ENCODE data around the gene SOX13.

SOX13 gene

DNA sequence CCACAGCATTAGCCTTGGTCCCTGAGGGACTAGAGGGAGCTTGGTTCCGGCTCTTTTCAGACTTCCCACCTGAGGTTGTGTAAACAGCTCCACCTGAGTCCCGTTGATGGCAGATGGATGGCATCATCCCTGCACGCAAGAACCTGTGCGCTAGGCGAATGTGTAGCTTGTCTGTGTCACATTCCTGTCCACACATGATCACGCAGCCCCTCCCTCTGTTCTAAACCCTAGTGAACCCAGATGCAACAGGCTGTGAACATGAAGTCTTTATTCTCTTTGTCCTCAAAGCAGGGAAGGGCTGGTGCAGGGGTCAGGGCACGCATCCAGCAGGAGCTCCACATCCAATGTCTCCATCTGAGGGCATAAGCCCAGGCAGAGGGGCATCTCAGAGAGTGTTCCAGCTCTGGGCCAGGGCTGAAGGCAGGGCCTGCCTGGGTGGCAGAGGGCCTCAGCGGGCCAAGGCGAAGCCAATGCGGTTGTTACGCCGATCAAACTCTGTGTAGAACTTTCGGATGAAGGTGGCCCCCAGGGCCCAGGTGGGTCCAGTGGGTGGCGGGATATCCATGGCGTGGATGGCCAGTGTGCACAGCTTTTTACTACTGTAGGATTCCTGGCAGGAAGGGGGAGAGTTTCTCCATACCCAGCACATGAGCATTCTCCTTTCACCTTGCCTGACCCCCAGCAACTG, 81.8 kb downstream of the SOX13 start:
- no peak for DNase-seq (ENCODE audit: low read depth)

DNA sequence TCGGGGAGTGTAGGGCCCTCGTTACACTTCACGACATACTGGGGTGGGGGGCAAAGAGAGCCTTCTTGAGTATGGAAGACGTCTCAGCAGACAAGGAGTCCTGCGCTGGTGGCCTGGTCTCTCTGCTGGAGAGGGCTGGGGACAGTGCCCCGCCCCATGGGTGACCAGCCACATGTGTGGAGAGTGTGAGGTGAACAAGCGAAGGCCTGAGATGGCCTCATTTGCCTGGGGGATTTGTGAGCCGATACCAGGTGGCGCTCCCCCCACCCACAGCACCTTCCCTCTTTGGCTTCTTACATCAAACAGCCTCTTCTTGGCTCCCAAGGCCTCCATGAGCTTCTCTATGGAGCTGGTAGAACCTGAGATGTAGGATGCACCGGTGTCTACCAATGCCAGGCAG, 83.0 kb downstream of the SOX13 start:
- DNase-seq (ENCODE audit: low read depth): no peak

DNA sequence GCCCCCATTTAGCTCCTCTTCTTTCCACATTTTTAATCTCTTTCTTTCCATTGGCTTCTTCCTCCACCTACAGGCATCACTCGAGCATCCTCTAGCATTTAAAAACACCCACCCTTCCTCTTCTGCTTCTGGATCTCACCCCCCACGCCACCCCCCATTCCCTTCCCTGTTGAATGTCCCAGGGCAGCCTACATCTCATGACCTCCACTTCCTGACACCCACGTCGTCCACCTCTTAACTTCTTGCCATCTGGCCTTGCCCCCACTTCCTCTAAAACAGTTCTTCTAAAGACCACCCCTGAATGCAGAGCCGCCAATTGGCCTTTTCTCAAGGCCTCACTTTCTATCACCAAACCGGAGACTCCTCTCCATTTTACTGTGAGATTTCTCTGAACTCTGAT, 85.0 kb downstream of the SOX13 start:
- no peak for DNase-seq (ENCODE audit: low read depth)

DNA sequence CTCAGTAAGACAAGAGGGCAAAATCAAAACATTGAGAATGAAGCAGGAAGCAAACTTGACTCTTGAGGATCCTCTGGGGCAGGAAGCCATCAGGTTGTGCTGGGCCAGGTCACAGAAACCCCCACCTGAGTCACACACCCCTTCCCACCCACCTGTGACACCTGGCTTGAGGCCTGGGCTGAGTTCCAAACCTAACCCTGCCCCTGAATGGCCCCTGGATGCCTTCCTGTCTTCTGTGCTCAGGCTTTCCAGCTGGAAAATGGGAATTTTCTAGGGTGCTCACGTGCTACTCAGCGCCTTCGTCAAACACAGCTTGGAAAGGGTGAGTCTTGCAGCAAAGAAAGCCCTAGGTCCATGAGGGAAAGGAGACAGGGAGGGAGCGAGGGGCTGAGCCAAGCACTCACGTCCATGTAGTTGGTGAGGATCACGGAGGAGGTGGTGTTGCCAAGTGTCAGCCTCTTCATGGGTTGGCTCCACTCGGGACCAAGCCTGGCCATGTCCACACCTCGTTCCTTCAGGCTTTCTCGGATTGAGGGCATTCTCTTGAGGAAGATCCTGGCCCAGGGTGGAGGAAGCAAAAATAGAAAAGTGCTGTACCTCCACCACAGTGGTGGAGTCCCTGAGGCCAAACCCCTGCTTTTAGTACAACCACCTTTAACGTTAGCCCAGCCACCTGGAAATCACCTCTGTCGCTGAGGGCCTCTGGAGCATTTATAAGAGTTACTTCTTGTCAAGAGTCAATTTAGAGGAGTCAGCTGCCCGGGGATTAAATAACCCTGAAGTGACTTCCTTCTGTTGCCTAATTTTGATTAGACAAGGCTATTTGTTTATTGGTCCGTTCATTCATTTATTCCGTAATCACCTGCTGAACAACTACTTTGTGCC, 88.9 kb downstream of the SOX13 start:
- DNase-seq (ENCODE audit: low read depth): no peak

DNA sequence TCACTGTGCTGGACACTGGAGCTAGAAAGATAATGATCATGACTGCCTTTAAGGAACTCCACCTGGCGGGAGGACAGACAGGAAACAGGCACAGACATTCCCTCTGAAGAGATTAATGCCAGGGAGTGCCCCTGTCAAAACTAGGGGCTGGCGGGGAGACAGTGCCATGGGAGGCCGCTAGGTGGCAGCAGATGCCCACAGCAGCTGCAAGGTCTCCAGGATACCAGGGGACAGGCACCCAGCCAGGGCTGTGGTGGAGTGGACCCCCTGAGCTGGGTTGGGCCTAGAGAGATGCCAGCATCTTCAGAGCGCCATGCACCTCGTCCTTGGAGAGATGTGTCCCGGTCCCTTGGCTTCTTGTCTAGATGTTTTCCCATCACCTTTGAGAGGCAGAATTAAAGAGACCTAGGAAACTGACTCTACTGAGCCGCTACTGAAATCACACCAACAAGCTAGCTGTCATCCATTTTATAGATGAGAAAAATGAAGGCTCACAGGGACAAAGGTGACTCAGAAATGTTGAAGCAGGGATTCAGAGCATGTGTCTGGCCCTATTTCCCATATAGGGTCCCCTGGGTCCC, 89.7 kb downstream of the SOX13 start:
- peak; percentile 59 for DNase-seq (ENCODE audit: low read depth)

DNA sequence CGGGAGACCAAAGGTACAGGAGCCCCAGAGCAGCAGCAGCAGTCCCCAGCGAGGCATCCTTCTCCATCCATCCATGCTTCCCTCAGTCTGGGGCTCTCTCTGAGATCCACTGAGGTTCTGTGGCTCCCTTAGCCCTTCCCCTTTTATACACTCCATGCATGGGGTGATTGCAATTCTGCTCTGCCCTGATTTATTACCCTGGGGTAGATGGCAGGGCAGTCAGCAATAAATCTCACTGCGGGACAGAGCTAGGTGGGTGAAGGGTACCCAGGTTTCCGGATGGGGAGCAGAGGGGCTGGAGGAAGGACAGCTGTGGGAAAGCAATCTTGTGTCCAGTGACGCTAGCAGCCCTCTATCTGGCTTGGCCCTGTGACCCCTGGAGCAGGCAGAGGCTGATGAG, 93.3 kb downstream of the SOX13 start, which contains the start of gene REN:
Gene REN (minus strand): TSS at position 119 of the 400 bp plus-strand sequence. CDS start 44 bp downstream, at position 75.
- DNase-seq (ENCODE audit: low read depth): no peak

DNA sequence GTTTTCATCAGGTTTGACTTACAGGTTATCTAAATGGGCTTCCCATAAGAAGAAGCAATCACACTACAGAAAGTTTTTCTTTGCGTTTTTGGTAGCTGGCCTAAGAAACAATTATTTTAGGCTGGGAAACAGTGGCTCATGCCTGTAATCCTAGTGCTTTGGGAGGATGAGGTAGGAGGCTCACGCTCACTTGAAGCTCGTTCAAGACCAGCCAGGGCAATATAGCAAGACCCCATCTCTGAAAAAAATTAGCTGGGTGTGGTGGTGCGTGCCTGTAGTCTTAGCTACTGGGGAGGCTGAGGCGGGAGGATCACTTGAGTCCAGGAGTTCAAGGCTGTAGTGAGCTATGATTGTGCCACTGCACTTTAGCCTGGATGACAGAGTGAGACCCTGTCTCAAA, 94.8 kb downstream of the SOX13 start:
- DNase-seq (ENCODE audit: low read depth): no peak

DNA sequence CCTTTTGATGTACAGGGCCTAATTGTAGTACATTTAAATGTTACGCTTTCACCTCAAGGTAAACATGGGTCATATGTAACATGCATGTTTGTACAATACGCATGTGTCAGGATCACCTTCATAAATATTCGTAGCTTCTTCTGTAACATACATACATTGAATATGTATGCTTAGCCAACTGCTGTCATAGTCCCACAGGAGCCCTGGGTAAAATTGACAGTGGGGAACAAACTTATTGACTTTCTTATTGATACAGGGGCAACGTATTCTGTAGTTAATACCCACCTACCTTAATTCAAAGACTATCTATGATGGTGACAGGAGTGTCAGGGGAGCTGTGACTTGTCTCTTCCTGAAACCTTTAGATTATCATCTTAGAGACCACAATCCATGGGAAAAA, 96.9 kb downstream of the SOX13 start:
- DNase-seq (ENCODE audit: low read depth): no peak

DNA sequence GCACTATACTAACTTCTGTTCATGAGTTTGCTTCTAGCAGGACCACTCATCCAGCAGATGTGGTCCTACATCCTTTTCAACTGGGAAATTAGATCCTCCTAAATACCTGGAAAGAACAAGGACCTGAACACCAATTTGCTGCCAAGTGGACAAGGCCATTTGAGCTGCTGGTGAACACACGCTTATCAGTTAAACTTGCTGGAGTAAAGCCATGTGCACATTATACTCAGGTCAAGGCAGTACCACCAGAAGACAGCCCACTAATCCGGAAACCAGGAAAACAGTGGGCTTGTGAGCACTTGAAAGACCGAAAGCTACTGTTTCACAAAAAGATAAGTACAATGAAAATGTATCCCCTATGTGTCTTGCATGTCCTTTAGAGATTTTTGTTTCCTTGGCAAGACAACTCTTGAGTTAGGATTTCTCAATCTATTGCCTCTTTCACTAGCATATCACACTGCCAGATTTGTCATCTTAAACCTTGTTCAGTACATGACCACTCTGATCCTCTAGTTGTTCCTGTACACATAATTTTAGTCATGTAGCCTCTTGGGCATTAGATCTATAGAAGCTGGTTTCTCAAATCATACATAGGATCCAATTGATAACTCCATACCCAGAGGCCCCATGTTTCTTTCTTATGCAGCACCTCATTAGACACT, 97.7 kb downstream of the SOX13 start:
- no peak for DNase-seq (ENCODE audit: low read depth)

DNA sequence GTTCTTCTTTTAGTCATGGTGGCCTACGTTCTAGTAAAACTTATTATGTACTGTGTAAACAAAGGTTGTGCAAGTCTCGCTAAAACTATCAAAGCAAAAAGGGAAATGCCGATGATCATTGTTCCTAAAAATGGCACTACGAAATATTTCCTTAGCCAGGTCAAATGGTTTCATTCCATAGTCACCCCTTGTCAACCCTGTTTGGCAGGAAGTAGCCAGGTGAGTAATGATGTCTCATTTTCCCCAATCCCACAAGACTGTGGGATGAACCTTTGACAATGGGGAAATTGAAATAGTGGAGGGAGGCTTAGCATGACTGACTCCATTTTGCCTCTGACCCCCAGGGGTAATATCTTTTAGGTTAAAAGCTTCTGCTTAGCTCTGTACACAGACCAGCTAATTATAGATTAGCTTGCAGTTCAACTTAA, 98.8 kb downstream of the SOX13 start:
- no peak for DNase-seq (ENCODE audit: low read depth)

DNA sequence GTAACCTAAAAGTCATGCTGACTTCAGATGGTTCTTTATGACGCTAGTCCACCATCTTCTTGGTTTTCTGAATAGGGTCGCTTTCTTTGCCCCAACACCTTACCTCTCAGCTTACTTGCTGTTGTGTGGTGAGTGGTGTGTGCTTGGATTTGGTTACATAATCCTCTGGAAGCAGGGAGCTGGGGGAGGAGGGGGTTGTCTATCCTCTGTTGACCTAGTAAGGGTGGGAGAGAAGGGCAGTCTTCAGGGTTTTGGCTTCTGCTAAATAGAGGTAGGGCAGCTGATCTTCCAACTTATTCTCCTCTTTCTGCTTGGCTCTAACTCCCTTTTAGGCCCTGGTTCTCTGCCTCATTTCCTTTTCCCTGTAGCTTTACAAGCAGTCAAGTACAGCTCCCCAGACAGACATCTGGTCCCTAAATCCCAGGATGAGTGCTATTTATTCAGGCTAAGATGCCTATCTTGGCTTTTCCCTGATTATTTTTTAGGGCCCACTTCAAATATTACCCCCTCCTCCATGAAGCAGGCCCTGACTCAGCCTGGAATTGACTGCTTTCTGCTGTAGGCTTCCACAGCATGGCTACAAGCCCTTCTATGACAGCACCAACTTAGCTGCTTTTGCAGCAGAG, 99.6 kb downstream of the SOX13 start:
- no peak for DNase-seq (ENCODE audit: low read depth)

DNA sequence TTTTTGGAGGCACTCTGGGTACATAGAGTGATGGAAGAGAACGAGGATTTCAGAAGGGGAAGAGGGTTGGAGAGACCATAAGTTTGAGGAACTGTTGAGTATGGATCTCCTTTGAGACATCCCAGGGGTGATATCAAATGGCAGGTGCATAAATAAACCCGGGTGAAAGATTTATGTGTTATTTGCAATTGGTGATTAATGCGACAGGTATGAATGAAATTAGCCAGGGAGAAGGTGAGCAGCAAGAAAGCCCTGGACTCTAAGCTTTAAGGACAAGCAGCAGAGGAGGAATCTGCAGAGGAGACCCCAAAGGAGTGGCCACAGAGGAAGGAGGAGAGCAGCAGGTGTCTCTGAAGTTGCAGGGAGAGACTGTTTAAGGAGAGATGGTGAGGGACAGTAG, 102.0 kb downstream of the SOX13 start:
- no peak for DNase-seq (ENCODE audit: low read depth)

DNA sequence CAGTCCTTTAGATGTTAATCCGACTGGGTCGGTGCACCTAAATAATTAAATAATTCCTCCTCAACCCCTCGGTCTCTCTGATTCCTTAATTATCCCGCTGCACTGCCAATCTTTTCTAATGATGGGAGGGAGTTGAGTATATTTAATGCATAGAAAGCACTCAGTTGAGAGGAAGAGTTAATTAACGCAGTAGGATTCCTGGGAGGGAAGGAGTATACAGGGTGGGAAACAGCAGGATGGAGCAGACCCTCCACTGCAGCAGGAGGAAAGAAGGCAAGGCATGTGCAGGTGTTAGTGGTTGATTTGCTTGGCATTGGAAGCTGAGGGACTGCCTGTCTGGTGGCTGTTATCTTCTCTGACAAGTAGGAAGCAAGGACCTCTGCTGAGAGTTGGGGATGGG, 103.1 kb downstream of the SOX13 start:
- no peak for DNase-seq (ENCODE audit: low read depth)

DNA sequence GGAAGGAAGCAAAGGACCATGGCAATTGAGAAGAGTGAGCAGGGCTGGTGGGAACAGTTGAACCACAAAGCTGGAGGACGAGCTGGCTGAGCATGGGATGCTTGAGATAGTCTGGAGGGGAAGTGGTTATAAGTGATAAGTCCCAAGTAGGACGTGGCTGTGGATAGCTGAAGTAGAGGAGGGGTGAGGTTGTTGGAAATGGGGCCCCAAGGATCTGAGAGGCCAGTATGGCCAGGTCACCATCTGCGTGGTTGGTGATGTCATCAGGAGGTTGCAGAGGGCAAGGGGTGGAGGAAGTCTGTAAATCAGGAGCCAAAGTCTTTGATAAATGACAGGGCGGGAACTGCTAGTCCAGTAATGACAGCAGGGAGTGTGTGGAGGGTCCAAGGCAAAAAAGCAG, 104.2 kb downstream of the SOX13 start:
- DNase-seq (ENCODE audit: low read depth): peak; percentile 97

All from CMK (cell line).